ENCODE measurements around the gene MCM6. TPM values are rescaled to one million over a fixed set of nuclear protein-coding genes. Genes with fewer than 3 reads are reported as not detected.
A peak's percentile ranks its signal among the peaks of the same experiment; 100 is the strongest.
"Not testable (repeated sequence)": the region's sequence is repeated elsewhere in the genome, so short reads cannot be mapped to it uniquely, and the experiment has no call there.

MCM6 gene
- total RNA-seq, 4 donors from 2014 or later, result 8.2 to 10.1 (median 9.8) TPM

DNA sequence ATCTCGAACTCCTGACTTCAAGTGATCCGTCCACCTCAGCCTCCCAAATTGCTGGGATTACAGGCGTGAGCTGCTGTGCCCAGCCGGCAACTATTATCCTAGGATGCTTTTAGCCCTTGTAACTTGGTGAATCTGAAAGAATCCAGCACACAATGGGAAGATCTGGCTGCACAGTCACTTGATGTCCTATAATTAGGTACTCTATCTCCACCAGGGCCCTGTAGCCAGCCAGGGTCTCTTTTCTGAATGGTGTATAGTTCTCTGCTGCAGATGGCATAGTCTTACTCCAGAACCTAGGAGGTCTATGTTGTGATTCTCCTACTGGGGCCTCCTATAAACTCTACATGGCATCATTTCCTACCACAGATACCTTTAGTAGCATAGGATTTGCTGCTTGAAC, 13.9 kb upstream of the MCM6 start:
- Histone ChIP-seq H3K27me3 (peaks cover 14% of the 10 kb centered on the region), H3K9me3 (no peaks in the 10 kb centered on the region), H3K4me1 (no peaks in the 10 kb centered on the region), H3K36me3 (no peaks in the 10 kb centered on the region), H3K27ac (no peak overlapping the region), H3K4me3 (no peak overlapping the region)
- TF ChIP-seq POLR2AphosphoS5 (IDR thresholded peaks at IDR 0.05), result no peak
- TF ChIP-seq, protein P1, sequence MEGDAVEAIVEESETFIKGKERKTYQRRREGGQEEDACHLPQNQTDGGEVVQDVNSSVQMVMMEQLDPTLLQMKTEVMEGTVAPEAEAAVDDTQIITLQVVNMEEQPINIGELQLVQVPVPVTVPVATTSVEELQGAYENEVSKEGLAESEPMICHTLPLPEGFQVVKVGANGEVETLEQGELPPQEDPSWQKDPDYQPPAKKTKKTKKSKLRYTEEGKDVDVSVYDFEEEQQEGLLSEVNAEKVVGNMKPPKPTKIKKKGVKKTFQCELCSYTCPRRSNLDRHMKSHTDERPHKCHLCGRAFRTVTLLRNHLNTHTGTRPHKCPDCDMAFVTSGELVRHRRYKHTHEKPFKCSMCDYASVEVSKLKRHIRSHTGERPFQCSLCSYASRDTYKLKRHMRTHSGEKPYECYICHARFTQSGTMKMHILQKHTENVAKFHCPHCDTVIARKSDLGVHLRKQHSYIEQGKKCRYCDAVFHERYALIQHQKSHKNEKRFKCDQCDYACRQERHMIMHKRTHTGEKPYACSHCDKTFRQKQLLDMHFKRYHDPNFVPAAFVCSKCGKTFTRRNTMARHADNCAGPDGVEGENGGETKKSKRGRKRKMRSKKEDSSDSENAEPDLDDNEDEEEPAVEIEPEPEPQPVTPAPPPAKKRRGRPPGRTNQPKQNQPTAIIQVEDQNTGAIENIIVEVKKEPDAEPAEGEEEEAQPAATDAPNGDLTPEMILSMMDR (IDR thresholded peaks at IDR 0.05), result no peak
- no peak for TF ChIP-seq POLR2A (IDR thresholded peaks at IDR 0.05)
- TF ChIP-seq EP300 (IDR thresholded peaks at IDR 0.05), result no peak
- ATAC-seq, result no peak
- WGBS, 2 donors (ENCODE audit: low coverage in 1 of 2), result 90 to 91% methylated on average over 3 to 4 of the region's 4 CpGs

DNA sequence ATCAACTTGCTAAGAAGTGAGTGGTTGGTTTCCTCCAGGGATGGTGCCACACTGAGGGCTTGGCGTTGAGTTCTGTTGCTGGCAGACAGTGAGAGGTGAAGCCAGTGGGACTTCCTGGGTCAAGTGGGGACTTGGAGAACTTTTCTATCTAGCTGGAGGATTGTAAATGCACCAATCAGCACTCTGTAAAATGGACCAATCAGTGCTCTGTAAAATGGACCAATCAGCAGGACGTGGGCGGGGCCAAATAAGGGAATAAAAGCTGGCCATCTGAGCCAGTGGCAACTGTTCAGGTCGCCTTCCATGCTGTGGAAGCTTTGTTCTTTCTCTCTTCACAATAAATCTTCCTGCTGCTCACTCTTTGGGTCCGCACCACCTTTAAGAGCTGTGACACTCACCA, 12.3 kb upstream of the MCM6 start:
- not testable (repeated sequence) for H3K27ac ChIP-seq, H3K4me1 ChIP-seq
- WGBS, 2 donors (ENCODE audit: low coverage in 1 of 2), result 60 to 86% methylated on average over 1 to 4 of the region's 5 CpGs

DNA sequence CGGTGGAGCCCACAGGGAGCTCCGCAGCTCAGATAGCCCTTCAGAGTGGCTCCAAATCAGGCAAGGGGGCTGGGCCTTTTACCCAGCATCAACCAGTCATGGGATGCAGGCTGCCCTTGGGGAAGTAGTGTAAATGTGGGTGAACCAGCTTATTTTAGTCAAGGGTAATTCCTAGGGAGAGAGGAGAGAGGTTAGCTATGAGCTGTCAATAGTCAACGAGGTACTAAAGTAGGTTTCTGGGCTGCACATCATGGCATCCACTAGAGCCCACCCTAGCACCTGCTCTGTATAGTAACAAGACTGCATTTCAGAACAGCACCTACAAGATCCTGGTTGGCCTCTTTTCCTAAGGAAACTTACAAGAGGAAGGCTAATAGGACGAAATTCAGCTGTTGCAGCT, 9.5 kb upstream of the MCM6 start:
- Histone ChIP-seq H3K27ac (no peak overlapping the region), H3K4me3 (no peak overlapping the region), H3K36me3 (no peaks in the 10 kb centered on the region), H3K27me3 (peaks cover 14% of the 10 kb centered on the region), H3K4me1 (no peaks in the 10 kb centered on the region), H3K9me3 (no peaks in the 10 kb centered on the region)
- 71 to 86% methylated on average over 1 of the region's 4 CpGs for WGBS, 2 donors (ENCODE audit: low coverage in 1 of 2)
- TF ChIP-seq POLR2A (IDR thresholded peaks at IDR 0.05), result no peak
- TF ChIP-seq EP300 (IDR thresholded peaks at IDR 0.05), result no peak
- TF ChIP-seq, protein P1 (IDR thresholded peaks at IDR 0.05), result no peak
- no peak for TF ChIP-seq POLR2AphosphoS5 (IDR thresholded peaks at IDR 0.05)
- no peak for ATAC-seq

More for the DNA sequence above, 12.3 kb upstream of the MCM6 start:
- peaks cover 14% of the 10 kb centered on the region for H3K27me3 ChIP-seq
- not testable (repeated sequence) for ATAC-seq, H3K36me3 ChIP-seq, H3K4me3 ChIP-seq, H3K9me3 ChIP-seq

DNA sequence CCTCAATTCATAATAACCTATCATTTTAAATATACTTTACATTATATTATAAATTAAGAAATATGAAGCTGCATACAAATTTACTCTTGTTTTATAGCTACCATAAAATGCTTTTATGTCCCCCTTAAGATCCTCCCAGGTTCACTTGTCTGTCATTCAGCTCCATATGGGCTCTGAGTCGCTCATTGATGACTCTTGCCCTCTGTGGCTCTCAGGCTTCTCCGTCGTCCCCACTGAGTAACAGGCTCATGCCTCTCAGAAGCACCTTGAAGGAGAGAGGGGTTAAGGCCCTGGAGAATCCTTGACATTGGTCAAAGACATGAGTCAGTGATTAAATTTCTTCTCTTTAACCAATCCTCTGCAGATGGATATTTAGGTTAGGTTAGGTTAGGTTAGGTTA, 6.2 kb upstream of the MCM6 start:
- ATAC-seq, result no peak
- TF ChIP-seq POLR2AphosphoS5 (IDR thresholded peaks at IDR 0.05) (no peak), EP300 (IDR thresholded peaks at IDR 0.05) (no peak), POLR2A (IDR thresholded peaks at IDR 0.05) (no peak)
- TF ChIP-seq, protein P1 (IDR thresholded peaks at IDR 0.05), result no peak

DNA sequence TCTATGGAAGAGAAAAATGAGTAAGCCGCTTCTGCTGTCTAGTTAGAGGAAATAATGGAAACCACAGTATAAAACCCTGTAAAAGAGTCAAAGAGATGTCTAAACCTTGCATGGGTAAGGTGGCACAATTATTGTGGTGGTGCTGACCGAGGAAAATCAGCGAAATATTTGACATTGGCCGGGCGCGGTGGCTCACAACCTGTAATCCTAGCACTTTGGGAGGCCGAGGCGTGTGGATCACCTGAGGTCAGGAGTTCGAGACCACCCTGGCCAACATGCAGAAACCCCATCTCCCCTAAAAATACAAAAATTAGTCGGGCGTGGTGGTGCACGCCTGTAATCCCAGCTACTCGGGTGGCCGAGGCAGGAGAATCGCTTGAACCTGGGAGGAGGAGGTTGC, 527 bp upstream of the MCM6 start:
- 81% methylated on average over 12 of the region's 15 CpGs; no CpG with 5 or more reads in 1 of the 2 donors for WGBS, 2 donors (ENCODE audit: low coverage in 1 of 2)
- peak; percentile 9 for ATAC-seq
- H3K36me3 ChIP-seq, H3K27me3 ChIP-seq, H3K9me3 ChIP-seq: not testable (repeated sequence)
- Histone ChIP-seq H3K4me1 (peaks cover 0 to 22% (median 0%) of the 10 kb centered on the region in 3 donors), H3K4me3 (peak overlapping the region; percentile 85 to 90), H3K27ac (peak overlapping the region in 3 of 4 donors; percentile 85 to 93 (median 92))

More for the DNA sequence above, 6.2 kb upstream of the MCM6 start:
- WGBS, 2 donors (ENCODE audit: low coverage in 1 of 2), result 20 to 71% methylated on average over 1 to 3 of the region's 3 CpGs
- no peak overlapping the region for H3K27ac ChIP-seq
- H3K4me1 ChIP-seq, result no peaks in the 10 kb centered on the region
- no peaks in the 10 kb centered on the region for H3K36me3 ChIP-seq
- H3K4me3 ChIP-seq, result no peak overlapping the region
- no peaks in the 10 kb centered on the region for H3K9me3 ChIP-seq
- H3K27me3 ChIP-seq, result peaks cover 13% of the 10 kb centered on the region

DNA sequence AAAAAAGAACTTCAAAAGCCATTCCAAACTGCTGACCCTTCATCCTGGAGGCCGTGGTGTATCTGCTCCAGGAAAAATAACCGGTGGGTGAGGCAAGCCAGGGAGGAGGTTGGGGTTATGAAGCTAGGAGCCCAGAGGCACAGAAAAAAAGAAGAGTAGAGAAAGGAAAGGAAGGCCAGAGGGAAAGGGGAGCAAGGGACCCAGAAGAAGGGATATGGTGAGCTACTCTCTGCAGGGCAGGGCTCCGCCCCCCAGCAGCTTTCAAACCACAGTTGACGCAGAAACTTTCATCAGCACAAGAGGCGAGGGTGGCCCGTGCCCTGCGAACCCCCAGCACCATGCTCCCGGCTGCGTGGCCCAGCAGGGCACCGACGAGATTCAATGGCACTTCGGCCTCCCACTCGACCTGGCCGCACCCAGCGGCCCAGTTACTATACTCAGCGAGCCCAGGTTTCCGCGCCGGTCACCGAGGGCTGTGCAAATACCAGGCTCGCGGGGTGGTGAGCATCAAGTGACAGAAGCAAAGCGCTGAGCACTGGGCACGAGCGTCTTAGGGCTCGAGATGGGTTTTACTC, 665 bp downstream of the MCM6 start:
- Histone ChIP-seq H3K4me3 (peak overlapping the region; percentile 85 to 90), H3K27me3 (no peaks in the 10 kb centered on the region), H3K4me1 (peaks cover 0 to 22% (median 0%) of the 10 kb centered on the region in 3 donors), H3K36me3 (peaks cover 0 to 20% of the 10 kb centered on the region in 2 donors), H3K9me3 (no peaks in the 10 kb centered on the region), H3K27ac (peak overlapping the region; percentile 68 to 93 (median 88))
- peak; percentile 60 for ATAC-seq
- TF ChIP-seq POLR2A (IDR thresholded peaks at IDR 0.05) (no peak), POLR2AphosphoS5 (IDR thresholded peaks at IDR 0.05) (no peak), EP300 (IDR thresholded peaks at IDR 0.05) (no peak)
- TF ChIP-seq, protein P1 (IDR thresholded peaks at IDR 0.05), result no peak
- 0 to 4% methylated on average over 2 to 4 of the region's 26 CpGs for WGBS, 2 donors (ENCODE audit: low coverage in 1 of 2)
